Measurements from ENCODE around the gene DNAL4. TPM values are rescaled to one million over a fixed set of nuclear protein-coding genes. Genes with fewer than 3 reads are reported as not detected.

The DNAL4 gene
- polyA plus RNA-seq, 1 donor from 2014 or later = 9.0 TPM

GRCh38 chr22:38728871-38729796 is 64.8 kb downstream of the DNAL4 start:
- no peaks in the 10 kb centered on the region for H3K9me3 Mint-ChIP-seq
- H3K4me1 Mint-ChIP-seq = peaks cover 4 to 18% (median 8%) of the 10 kb centered on the region in 3 donors
- no peaks in the 10 kb centered on the region for H3K27me3 Mint-ChIP-seq
- peak overlapping the region; percentile 31 to 95 (median 74) for H3K27ac Mint-ChIP-seq
- H3K4me3 Mint-ChIP-seq = peak overlapping the region in 1 of 4 donors; percentile 65
- peaks cover 4% of the 10 kb centered on the region for H3K36me3 Mint-ChIP-seq

Other genes with a start within 250 kb of the DNAL4 start
- not detected for gene DMC1, start 224.0 kb downstream of the DNAL4 start, polyA plus RNA-seq
- not detected for gene FAM227A, start 137.8 kb downstream of the DNAL4 start, polyA plus RNA-seq
- 4.9 TPM for gene CBY1, start 137.5 kb downstream of the DNAL4 start, polyA plus RNA-seq
- gene TOMM22, start 112.2 kb downstream of the DNAL4 start, polyA plus RNA-seq = 67.0 TPM
- 5.4 TPM for gene JOSD1, start 93.2 kb downstream of the DNAL4 start, polyA plus RNA-seq
- 46.7 TPM for gene GTPBP1, start 88.2 kb downstream of the DNAL4 start, polyA plus RNA-seq
- gene SUN2, start 38.1 kb downstream of the DNAL4 start, polyA plus RNA-seq = 206 TPM
- 0.04 TPM for gene NPTXR, start 49.9 kb upstream of the DNAL4 start, polyA plus RNA-seq
- 7.1 TPM for gene CBX6, start 78.1 kb upstream of the DNAL4 start, polyA plus RNA-seq
- gene APOBEC3A, start 163.5 kb upstream of the DNAL4 start, polyA plus RNA-seq = not detected
- gene APOBEC3B, start 188.2 kb upstream of the DNAL4 start, polyA plus RNA-seq = 7.0 TPM
- gene APOBEC3C, start 220.1 kb upstream of the DNAL4 start, polyA plus RNA-seq = 268 TPM
- gene APOBEC3D, start 227.0 kb upstream of the DNAL4 start, polyA plus RNA-seq = 22.0 TPM
- 33.0 TPM for gene APOBEC3F, start 246.7 kb upstream of the DNAL4 start, polyA plus RNA-seq

Data from IgD-negative memory B cell (primary cell).